SKM-1 treated with dmso at 0.1 percent for 144 hours (cell line): ENCODE data around the gene RDH14.

Source experiments
- DNase-seq: peaks from one replicate; lab custom pipeline; 2025; ENCODE audit not compliant: unreplicated experiment; lab: John Stamatoyannopoulos, UW

Gene RDH14

DNA sequence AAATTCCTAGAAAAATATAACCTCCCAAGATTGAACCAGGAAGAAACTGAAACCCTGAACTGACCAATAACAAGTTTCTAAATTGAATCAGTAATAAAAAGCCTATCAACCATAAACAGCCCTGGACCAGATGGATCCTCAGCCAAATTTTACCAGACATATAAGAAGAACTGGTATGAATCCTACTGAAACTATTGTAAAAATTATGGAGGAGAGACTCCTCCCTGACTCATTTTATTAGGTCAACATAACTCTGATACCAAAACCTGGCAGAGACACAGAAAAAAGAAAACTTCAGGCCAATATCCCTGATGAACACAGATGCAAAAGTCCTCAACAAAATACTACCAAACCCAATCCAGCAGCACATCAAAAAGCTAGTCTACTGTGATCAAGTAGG is 17.6 kb upstream of the RDH14 start:
- DNase-seq: no peak

DNA sequence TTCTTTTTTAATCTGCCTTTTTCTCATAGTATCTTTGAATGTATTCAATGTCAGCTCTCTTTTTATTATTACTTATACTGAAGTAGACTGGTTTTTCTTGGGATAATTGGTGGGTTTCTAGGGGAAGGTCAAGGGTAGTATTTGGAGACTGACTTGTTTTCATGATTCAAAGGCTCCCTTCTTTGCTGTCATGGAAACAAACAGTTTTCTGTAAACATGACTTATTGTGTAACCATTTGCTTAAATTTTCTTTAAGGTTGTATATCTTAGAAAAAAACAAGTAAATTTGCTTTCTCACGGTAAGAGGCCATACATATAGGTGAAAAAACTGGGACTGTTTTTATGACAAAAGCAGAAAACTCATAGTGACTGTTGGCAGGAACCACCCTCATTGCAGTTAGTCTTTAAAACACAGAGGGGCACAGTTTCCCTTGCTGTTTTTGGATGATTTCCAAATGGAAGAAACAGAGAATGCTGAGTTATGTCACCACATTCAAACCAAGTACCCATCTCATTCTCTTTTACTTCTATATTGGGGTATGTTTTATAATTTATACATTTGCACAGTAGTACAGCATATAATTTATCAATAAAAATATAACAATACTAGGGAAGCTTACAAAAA is 5.8 kb upstream of the RDH14 start:
- no peak for DNase-seq

GRCh38 chr2:18560797-18561085 is 288 bp upstream of the RDH14 start:
- no peak for DNase-seq

DNA sequence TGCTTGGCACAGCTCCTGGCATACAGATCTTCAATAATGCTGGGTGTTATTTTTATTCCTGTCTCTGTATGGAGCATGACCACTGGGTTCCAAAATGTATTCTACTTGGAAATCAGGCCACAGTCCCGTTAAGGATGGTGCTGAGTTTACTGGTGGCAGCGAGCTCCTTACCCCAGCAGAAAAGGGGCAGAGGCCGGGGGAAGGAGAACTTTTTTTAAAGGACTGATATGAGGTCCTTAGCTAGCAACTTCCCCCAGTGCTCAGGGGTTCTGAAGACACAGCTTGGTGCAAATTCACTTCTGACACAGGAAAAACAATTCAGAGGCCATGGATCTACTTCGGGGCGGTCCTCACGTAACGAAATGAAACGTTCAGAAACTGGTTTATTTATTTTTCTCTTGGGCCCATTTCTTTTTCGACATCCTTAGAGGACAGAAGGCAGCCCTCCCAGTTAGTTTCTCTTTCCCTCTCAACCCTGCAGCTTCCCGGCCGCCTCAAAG is 872 bp downstream of the RDH14 start:
- no peak for DNase-seq

DNA sequence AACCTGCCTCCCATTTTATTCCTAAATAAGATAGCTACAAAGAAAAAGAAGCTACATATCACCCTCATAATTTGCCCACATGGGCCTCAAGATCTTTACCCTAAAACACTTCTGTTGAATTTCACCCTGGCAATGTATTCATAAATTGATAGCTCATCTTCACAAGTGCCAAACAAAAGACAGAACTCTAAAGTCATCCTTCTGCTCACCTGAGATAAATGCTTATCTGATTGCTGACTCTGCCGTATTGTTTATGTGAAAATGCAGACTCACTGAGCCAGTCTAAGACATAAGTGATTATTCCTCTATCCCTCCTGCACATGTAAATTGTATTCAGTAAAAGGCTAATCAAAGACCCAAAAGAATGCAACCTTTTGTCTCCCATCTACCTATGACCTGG is 2.0 kb downstream of the RDH14 start:
- DNase-seq: no peak

- no peak for DNase-seq
Measured at GRCh38 chr2:18557121-18557520, 3.3 kb downstream of the RDH14 start.

GRCh38 chr2:18552351-18553077 is 7.9 kb downstream of the RDH14 start:
- DNase-seq: no peak

- DNase-seq: no peak
Measured at GRCh38 chr2:18551623-18552022, 8.8 kb downstream of the RDH14 start.

DNA sequence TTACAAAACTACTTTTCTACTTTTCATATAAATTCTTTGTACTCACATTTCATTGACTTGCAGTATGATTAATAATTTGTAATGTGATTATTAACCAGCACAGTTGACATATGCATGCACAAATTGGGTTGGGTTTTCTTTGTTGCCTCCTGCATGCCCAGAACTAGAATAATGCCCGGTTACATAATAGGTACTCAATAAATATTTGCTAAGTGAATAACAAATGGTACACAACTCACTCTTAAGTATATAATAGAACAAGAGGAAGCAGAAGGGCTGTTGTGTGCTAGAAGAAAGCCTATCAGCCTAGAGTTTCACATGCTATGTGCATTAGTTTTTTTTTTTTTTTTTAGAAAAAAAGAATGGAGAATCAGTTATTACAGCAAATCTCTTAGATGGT is 9.3 kb downstream of the RDH14 start:
- no peak for DNase-seq

GRCh38 chr2:18550433-18550832 is 10.0 kb downstream of the RDH14 start:
- no peak for DNase-seq

DNA sequence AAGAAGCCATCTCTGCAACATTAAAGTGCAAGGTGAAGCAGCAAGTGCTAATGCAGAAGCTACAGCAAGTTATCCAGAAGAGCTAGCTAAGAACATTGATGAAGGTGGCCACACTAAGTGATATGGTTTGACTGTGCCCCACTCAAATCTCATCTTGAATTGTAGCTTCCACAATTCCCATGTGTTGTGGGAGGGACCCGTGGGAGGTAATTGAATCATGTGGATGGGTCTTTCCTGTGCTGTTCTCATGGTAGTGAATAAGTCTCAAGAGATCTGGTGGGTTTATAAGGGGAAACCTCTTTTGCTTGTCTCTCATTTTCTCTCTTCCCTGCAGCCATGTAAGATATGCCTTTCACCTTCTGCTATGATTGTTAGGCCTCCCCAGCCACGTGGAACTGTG is 11.4 kb downstream of the RDH14 start:
- no peak for DNase-seq

DNA sequence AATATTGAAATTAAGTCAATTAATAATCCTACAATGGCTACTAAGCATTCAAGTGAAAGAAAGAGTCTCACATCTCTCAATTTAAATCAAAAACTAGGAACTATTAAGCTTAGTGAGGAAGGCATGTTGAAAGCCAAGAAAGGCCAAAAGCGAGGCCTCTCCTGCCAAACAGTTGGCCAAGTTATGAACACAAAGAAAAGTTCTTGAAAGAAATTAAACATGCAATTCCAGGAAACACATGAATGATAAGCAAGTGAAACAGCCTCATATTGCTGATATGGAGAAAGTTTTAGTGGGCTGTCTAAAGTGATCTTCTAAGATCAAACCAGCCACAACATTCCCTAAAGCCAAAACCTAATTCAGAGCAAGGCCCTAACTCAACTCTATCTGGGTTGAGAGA is 11.8 kb downstream of the RDH14 start:
- no peak for DNase-seq

DNA sequence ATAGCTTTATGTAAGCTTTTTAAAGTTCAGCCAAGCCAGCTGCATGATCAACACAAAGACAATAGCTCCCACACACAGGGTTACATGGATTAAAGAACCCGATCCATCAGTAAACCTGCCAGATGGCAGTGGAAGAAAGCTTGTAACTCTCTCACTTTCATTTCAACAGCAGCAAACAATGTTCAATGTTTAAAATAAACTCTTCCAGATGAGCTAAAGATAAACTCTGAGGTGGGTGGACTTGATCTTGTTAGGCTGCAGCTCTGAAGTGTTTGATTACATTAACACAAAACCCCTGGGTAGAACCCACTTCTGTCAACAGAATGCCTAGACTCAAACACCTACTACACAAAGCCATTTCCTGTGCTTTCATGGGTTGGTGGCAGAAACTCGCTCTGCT is 13.9 kb downstream of the RDH14 start:
- DNase-seq: no peak

DNA sequence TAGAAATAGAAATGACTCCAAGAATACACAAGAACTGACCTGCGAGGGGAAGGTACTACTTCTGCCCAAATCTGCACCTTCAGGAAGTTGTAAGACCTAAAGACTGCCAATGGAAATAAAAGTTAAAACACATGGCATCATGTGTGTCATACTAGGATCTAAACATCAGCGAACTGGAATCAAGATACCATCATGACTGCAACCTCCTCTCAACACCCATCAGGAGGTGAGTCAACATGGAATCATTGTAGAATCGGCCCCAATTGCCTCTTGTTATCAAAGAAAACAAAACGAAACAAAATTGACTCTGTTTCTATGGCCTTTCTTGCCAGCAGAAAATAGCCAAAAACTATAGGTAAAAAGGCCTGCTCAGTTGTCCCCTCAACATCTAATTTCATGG is 15.1 kb downstream of the RDH14 start:
- no peak for DNase-seq

GRCh38 chr2:18544171-18544570 is 16.3 kb downstream of the RDH14 start:
- no peak for DNase-seq

DNA sequence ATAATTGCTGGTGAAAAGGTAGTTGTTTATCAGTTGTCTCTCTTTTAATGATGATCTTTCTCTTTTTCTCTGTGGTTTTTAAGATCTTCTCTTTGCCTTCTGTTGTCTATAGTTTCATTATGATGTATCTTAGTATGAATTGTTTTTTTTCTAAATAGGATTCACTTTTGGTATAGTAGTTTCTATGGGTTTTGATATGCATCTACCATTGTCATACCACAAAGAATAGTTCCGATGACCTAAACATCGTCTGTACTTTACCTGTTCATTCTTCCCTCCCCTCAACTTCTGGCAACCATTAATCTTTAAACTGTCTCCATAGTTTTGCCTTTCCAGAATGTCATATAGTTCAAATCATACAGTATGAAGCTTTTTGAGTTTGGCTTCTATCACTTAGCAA is 19.6 kb downstream of the RDH14 start:
- no peak for DNase-seq

- no peak for DNase-seq
Measured at GRCh38 chr2:18536697-18537096, 23.8 kb downstream of the RDH14 start.

DNA sequence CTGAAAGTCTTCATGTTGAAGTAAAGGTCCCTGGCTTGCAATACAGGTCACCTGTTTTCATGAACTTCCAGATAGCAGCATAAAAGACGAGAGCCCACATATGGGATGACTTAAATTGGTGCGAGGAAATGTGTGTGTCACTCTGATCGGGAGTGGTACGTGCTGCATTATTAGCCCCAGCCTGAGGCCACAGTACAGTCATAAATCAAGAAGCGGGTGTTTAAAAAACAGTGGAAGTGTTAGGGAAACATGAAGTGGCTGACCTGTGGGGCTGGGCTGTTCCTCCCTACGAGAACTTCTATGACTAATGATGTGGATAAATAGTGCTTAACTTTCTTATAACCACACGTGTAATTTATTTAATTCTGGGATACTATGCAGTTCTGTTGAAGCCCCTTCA is 24.4 kb downstream of the RDH14 start:
- DNase-seq: no peak

DNA sequence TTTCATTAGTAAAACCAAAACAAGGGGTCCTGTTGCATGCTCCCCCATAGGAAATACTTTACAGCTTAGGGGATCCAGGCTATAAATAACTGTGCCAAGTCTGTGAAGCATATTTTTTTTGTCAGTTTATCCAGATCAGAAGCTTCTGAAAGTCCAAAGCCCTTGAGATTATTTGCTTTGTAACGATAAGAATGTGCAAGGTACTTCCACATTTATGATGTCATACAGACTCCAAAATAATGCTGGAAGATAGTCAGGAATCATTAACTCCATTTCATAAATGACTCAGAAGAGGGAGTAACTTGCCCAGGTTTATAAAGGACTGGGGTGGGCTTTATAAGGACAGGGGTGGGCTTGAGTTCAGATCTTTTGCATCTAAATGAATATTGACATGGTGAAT is 29.3 kb downstream of the RDH14 start:
- no peak for DNase-seq

- no peak for DNase-seq
Measured at GRCh38 chr2:18527822-18528221, 32.6 kb downstream of the RDH14 start.

DNA sequence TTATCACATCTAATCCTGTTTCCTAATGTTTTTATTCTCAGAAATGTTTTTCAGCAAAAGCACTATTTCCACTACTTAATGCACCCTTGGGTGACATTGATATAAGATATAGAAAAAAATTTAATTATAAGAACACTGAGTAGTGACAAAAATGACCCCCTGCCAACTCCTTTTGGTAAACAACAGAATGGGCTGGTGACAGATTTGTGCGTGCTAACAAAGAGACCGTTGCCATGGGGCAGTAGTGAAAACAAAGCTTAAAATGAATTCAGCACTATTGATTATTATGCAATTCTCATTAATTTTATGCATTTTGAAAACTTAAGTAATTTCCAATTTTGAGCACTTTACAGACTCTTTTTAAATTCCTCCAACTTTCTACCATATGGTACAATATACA is 33.1 kb downstream of the RDH14 start:
- DNase-seq: no peak

DNA sequence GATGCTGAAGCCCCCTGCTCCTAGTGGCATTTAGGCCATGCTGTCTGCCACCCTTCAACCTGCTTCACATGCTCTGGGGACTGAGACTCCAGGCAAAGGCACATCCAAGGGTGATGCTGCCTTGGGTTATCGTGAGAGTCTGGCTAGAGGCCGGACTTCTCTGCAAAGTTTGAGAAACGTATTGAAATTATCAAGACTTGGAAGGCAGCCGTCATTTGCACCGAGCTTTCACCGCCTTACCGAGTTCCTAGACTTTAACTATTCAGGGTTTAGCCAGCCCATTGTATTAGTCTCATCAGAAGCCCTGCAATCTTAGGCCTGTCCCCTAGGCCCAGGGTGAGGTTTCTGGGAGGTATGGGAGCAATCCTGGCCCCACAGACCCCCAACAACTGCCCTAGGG is 34.0 kb downstream of the RDH14 start:
- DNase-seq: no peak

DNA sequence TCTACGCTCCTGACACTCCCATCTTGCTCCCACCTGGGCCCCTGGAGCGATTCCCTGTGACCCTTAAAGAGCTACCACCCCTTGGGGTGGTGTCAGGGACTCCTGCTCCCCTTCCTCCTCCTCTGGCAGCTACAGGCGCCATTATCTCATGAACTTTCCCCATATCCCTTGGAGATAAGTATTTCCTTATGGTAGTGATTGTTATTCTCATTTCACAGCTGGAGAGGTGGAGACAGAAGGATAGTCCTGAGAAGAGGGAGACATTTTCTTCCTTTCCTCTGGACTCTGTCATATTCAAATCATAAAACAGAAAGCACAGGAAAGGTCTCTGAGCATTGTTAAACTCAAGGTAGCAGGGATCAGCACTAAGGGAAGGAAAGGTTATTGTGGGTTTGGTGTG is 34.6 kb downstream of the RDH14 start:
- DNase-seq: no peak
